Measurements from ENCODE around the gene SLFN14.

DNA sequence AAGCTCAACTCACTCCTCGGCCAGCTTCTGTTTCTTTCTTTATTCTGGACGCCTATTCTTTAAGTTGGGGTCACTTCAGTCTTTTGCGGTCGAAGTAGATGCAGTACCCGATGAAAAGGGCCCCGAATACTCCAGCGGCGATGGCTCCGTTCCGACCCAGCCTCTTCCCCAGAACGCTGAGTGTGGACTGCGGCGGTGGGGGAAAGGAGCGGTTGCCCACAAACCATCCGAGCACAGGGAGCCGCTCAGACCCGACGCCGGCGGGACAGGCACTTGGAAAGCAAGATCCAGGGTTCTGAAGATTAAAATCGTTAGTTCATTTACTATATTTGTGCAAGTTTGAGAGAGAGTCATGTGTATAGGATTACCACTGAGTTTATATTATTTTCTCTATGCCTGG lies 45.6 kb downstream of the SLFN14 start:
- TF ChIP-seq, protein P1, sequence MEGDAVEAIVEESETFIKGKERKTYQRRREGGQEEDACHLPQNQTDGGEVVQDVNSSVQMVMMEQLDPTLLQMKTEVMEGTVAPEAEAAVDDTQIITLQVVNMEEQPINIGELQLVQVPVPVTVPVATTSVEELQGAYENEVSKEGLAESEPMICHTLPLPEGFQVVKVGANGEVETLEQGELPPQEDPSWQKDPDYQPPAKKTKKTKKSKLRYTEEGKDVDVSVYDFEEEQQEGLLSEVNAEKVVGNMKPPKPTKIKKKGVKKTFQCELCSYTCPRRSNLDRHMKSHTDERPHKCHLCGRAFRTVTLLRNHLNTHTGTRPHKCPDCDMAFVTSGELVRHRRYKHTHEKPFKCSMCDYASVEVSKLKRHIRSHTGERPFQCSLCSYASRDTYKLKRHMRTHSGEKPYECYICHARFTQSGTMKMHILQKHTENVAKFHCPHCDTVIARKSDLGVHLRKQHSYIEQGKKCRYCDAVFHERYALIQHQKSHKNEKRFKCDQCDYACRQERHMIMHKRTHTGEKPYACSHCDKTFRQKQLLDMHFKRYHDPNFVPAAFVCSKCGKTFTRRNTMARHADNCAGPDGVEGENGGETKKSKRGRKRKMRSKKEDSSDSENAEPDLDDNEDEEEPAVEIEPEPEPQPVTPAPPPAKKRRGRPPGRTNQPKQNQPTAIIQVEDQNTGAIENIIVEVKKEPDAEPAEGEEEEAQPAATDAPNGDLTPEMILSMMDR (conservative IDR thresholded peaks at IDR 0.05; ENCODE audit: low read length), result no peak
- no peak for TF ChIP-seq EZH2phosphoT487 (IDR thresholded peaks at IDR 0.05; ENCODE audit: borderline replicate concordance)

Measured in Loucy (cell line).